GM18511 (cell line): ENCODE results near the gene MAEA.

Source experiments
- ATAC-seq: cut with Tn5 transposase; IDR thresholded peaks from one replicate; pipeline ENCODE4 v1.9.1; 2021; ENCODE audit warnings: mild to moderate bottlenecking, moderate library complexity; ENCODE audit not compliant: unreplicated experiment

MAEA gene

GRCh38 chr4:1298461-1298860 lies 8.8 kb downstream of the MAEA start:
- no peak for ATAC-seq

GRCh38 chr4:1299301-1299860 lies 9.7 kb downstream of the MAEA start:
- ATAC-seq = no peak

- no peak for ATAC-seq
These were observed 11.1 kb downstream of the MAEA start for GRCh38 chr4:1300466-1301455.

GRCh38 chr4:1302159-1302558 lies 12.5 kb downstream of the MAEA start:
- no peak for ATAC-seq

DNA sequence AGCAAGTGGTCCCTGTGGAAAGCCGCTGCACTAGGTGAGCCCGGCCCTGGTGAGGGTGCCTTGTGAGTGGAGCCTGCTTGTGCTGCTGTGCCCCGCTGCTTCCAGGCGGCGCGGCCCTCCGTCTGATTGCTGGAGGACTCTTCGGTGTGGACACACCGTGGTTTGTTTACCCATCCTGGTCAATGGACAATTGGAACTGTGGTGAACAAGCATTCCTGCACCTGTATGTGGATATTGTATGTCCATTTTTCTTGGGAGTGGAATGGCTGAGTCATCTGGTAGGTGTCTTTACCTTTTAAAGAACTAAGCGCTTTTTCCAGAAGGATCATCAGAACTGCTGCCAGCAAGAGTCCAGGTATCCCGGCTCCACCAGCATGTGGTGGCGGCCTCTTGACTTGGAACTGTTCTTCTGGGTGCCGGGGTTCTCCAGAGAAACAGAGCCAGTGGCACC lies 15.6 kb downstream of the MAEA start:
- ATAC-seq = no peak

DNA sequence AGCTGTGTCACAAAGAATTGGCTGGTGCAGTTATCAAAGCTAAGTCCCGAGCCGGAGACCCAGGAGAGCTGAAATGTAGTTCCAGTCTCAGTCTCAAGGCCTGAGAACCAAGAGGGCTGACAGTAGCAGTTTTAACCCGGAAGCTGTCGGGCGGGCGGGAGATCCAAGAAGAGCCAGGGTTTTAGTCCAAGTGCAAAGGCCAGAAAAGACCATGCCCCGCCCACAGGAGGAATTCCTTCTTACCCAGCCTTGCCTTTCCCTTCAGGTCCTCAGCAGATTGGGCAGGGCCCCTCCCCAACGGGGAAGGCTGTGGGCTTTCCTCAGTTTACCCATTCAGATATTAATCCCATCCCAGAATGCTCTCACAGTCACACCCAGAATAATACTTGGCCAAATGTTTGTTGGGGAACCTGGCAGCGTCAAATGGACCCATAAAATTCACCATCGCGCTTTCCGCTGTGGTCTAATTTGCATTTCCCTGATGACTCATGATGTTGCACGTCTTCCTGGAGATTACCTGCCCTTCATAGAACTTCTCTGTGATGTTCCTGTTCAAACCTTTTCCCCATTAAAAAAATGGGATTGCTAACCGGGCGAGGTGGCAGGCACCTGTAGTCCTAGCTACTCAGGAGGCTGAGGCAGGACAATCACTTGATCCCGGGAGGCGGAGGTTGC lies 16.2 kb downstream of the MAEA start:
- ATAC-seq = no peak

GRCh38 chr4:1307951-1308735 lies 18.5 kb downstream of the MAEA start:
- no peak for ATAC-seq

DNA sequence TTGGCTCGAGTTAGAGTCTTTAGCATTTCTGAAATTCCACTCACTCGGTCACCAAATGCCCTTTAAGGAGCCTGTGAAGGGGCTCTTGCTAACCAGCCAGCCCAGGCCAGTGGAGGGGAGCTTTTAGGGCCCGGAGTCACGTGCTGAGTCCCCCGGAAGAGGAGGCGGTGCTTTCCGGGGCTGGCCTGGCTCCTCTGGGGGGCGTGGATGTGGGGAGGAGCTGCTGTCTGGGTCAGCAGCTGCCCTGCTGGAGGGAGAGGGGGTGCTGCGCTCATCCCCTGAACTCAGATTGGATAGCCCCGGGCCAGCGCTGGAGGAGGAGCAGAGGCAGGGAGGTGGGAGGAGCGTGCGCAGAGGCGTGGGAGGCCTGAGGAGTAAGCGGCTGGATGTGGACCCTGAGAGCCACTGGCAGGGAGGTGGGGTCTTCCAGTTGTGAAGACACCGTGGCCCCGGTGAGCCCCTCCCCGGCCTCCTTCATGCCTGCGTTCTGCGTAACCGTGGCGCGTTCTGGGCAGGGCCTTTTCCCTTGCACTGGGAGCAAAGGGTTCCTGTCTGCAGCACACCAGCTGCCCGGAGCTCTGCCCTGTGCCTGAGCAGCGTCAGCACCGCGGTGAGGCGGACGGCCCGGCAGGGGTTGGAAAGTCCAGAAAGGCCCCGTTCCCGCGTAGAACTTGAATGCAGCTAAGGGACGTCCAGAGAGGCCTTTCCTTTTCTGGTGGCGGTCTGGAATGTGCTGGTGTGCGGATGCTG lies 19.7 kb downstream of the MAEA start:
- peak; percentile 95 for ATAC-seq

DNA sequence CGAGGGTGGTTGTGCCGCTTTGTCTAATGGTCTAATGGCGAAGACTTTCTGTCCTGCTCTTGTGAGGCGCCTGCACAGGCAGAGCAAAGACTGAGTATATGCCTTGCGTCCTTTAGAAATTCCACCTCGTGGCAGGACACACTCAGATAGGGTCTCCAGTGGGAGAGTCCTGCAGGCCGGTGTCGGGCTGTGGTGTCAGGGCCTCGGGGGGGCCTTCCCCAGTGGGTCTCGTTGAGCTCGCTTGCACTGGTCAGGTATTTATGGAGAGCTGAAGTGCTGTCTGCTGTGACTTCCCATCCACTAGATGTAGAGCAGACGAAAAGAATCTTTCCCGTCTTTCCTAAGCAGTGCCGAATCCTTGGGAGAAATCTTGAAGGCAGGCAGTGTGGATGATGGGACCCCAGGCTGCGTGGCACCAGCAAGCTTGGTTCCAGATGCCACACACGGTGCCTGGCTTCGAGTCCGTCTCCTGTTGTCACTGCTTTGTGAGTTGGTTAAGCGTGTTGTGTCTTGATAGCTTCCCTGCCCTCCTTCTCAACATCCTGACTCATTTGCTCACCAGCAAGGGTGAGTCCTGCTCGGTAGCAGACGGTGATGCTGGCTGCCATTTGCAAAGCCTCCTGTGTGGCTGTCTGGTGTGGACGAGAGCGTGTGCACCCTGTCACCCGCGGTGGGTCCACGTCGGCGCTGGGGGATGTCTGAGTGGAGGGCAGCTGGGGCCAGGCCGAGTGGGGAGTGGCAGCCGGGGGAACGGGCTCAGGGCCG lies 20.5 kb downstream of the MAEA start:
- no peak for ATAC-seq

DNA sequence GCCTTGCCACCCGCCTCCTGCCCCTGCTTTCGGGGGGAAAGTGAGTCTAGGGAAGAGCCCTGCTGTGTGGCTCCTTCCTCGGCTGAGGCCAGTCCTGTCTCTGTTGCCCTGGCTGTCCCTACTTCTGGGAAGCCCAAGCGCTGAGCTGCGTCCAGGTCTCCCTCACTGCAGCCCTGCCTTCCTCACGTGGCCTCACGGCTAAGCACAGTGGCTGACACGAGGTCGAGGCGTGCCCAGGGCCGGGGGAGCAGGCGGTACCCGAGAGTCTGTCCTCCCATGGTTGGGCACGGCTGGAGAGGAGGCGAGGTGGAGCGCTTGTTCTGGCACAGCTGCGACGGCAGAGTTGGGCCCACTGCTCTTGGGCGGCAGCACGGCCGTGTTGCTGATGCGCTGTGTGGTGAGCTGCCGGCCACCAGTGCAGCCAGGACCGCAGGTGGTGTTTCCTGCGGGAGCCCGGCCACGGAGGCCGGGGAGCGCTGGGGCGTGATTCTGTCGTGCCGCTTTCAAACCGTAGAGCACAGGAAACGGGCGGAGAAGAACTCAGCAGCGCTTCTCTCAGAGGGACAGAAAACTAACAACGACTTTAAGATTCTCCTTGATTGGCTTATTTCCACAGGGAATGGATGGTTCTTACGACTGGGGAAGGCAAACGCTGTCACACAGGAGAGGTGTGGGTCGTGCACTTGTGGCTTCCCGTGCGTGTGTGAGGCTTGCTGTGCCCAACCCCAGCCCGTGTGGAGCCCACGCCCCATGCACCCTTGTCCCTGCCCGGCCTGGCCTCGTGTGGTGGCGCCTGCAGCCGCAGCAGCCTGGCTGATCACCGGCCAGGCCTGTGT lies 21.3 kb downstream of the MAEA start:
- no peak for ATAC-seq

GRCh38 chr4:1312821-1313640 lies 23.3 kb downstream of the MAEA start:
- no peak for ATAC-seq

DNA sequence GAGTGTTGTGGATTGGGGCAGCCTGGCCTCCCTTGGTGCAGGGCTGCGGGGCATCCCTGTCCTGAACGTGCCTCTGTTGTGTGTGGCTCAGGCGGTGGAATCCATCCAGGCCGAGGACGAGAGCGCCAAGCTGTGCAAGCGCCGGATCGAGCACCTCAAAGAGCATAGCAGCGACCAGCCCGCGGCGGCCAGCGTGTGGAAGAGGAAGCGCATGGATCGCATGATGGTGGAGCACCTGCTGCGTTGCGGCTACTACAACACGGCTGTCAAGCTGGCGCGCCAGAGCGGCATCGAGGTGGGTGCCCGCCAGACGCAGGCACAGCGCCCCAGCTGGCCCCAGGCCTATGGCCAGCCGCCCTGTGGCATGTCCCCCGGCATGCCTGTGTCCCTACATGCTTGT lies 25.6 kb downstream of the MAEA start:
- no peak for ATAC-seq

DNA sequence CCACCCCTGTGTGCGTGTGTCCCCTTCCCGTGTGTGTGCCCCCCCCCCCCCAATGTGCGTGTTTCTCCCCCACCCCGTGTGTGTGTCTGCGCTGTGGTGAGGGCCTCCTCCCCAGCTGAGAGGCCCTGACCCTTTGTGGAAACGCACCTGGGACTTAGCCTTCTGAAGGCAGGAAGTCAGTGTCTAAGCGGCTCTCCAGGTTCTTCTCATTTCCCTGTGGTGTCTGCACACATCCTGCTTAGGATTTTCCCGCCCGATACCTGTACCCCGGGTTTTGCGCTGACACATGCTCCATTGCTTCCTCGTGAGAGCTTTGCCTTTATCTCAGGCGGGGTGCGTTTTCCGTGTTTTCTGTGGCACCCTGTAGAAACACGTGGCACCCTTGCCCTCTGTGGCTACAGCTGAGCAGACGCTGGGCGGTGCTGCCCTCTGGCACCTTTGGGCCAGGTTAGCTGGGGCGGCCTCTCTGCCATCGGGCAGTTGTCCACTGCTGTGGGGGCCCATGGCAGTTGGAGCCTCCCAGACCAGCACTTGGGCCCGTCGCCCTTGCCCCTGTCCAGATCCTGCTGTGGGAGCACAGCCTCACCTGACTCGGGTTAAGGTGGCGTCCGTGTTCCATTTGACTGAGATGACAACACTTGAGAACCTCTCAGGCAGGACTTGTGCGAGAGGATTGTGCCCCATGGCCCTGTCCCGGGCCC lies 26.3 kb downstream of the MAEA start:
- no peak for ATAC-seq

GRCh38 chr4:1316537-1317168 lies 27.0 kb downstream of the MAEA start:
- no peak for ATAC-seq

- no peak for ATAC-seq
These were observed 27.7 kb downstream of the MAEA start for GRCh38 chr4:1317177-1318045.

GRCh38 chr4:1318046-1318375 lies 28.3 kb downstream of the MAEA start:
- ATAC-seq = no peak
